Measurements from ENCODE around the gene RELA.

RELA gene

DNA sequence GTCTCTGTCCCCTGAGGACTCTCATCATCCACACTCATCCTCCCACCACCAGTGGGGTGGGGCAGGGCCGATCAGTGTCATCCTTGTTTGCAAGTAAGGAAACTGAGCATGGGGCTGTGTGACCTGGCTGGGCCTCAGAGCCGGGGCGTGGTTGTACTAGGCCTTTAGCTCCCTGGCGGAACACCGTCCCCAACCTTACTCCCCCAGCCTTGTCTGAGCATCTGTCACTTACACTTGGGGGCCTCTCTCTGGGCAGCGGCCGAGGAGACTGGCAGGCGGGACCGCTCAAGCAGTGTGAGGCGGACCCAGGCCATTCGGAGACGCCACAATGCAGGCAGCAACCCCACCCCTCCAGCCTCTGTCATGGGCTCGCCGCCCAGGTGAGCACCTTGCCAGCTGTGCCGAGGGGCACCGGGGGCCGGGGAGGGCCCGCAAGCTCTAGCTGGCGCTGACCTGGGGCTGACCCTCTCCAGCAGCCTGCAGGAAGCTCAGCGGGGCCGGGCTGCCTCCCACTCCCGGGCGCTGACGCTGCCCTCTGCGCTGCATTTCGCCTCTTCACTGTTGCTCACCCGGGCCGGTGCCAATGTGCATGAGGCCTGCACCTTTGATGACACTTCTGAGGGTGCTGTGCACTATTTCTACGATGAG lies 43.3 kb downstream of the RELA start:
- no peak overlapping the region for H3K4me3 Mint-ChIP-seq

DNA sequence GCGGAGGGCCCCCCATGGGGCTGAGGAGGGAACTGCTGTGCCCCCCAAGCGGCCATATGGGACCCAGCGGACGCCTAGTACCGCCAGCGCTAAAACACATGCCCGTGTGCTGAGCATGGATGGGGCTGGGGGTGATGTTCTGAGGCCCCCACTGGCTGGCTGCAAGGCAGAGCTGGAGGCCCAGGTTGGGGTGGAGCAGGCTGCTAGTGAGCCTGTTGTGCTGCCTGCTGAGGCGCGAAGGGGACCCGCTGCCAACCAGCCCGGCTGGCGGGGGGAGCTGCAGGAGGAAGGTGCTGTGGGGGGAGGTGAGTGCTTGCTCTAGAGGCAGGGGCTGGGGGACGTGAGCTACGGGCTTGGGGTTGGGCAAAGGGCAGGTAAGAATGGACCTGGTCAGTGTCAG lies 44.0 kb downstream of the RELA start:
- H3K27ac Mint-ChIP-seq = peak overlapping the region; percentile 52
- H3K9me3 Mint-ChIP-seq = no peaks in the 10 kb centered on the region
- no peak overlapping the region for H3K4me3 Mint-ChIP-seq
- H3K4me1 Mint-ChIP-seq (ENCODE audit: low read depth) = peaks cover 25% of the 10 kb centered on the region
- H3K36me3 Mint-ChIP-seq (ENCODE audit: low read depth) = peaks cover 87% of the 10 kb centered on the region
- no peak for DNase-seq
- no peaks in the 10 kb centered on the region for H3K27me3 Mint-ChIP-seq

More for the DNA sequence above, 43.3 kb downstream of the RELA start:
- H3K36me3 Mint-ChIP-seq (ENCODE audit: low read depth) = peaks cover 87% of the 10 kb centered on the region
- no peak for DNase-seq
- peaks cover 25% of the 10 kb centered on the region for H3K4me1 Mint-ChIP-seq (ENCODE audit: low read depth)
- H3K27ac Mint-ChIP-seq = peak overlapping the region; percentile 52
- H3K27me3 Mint-ChIP-seq = no peaks in the 10 kb centered on the region
- no peaks in the 10 kb centered on the region for H3K9me3 Mint-ChIP-seq

DNA sequence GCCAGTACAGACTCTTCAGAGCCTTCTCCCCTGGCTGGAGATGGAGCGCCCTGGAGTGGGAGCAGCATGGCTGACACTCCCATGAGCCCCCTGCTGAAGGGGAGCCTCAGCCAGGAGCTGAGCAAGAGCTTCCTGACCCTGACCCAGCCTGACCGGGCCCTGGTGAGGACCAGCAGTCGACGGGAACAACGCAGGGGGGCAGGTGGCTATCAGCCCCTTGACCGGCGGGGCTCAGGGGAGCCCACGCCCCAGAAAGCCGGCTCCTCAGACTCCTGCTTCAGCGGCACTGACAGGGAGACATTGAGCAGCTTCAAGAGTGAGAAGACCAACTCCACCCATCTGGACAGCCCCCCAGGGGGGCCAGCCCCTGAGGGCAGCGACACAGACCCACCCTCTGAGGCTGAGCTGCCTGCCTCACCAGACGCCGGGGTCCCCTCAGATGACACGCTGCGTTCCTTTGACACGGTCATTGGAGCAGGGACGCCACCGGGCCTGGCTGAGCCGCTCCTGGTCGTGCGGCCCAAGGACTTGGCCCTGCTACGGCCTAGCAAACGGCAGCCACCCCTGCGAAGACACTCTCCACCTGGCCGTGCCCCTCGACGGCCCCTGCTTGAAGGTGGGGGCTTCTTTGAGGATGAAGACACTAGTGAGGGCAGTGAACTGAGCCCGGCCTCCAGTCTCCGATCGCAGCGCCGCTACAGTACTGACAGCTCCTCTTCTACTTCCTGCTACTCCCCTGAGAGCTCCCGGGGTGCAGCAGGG lies 44.5 kb downstream of the RELA start:
- H3K27ac Mint-ChIP-seq = peak overlapping the region; percentile 95
- DNase-seq = no peak
- no peaks in the 10 kb centered on the region for H3K9me3 Mint-ChIP-seq
- H3K36me3 Mint-ChIP-seq (ENCODE audit: low read depth) = peaks cover 83% of the 10 kb centered on the region
- H3K27me3 Mint-ChIP-seq = no peaks in the 10 kb centered on the region
- H3K4me1 Mint-ChIP-seq (ENCODE audit: low read depth) = peaks cover 27% of the 10 kb centered on the region
- H3K4me3 Mint-ChIP-seq = peak overlapping the region; percentile 94

DNA sequence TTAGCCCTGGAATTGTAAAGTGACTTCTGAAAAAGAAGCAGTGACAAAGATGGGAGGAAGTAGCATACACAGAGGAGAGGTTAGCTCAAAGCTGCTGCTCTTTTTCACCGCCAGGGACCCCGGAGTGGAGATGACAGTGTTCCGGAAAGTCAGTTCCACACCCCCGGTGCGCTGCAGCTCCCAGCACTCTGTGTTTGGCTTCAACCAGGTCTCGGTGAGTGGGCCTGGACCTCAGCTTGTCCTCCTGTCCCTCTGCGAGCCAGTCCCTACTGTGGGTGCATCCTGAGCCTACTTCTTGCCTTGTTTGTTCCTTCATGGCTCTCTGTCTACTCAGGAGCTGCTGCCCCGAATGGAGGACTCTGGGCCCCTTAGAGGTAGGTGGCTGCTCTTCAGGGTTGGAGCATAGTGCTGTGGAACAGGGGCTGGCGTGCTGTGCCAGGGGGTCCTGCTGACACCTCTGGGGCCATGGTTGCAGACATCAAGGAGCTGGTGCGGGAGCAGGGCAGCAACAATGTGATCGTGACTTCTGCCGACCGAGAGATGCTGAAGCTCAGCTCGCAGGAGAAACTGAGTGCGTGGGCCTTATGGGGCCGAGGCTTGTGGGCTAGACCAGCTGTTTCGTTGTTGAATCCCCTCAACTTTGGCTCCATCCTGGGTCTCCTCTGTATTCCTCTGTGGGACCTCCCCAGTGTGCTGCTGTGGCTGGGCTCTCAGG lies 45.4 kb downstream of the RELA start:
- Mint-ChIP-seq H3K4me1 (ENCODE audit: low read depth) (peaks cover 36% of the 10 kb centered on the region), H3K27me3 (no peaks in the 10 kb centered on the region), H3K27ac (peak overlapping the region; percentile 95), H3K36me3 (ENCODE audit: low read depth) (peaks cover 83% of the 10 kb centered on the region), H3K4me3 (peak overlapping the region; percentile 94), H3K9me3 (no peaks in the 10 kb centered on the region)
- DNase-seq = no peak

DNA sequence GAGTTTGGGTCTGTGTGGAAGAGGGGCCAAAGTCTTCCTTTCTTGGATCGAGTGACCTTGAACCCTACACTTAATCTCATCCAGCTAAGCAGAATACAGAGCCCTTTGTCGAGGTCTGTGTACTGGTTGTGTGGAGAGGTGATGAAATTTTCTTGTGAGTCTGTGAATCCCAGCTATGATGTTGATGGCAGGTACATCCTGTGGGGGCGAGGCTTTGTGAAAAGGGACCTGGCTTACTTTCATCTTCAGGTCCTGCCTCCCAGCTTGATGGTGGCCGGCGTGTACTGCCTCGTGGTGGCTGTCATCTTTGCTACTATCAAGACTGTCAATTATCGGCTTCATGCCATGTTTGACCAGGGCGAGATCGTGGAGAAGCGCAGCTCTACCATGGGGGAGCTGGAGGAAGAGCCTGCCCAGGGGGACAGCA lies 46.1 kb downstream of the RELA start:
- Mint-ChIP-seq H3K27me3 (no peaks in the 10 kb centered on the region), H3K4me1 (ENCODE audit: low read depth) (peaks cover 42% of the 10 kb centered on the region), H3K27ac (peak overlapping the region; percentile 95), H3K9me3 (no peaks in the 10 kb centered on the region), H3K4me3 (peak overlapping the region; percentile 94), H3K36me3 (ENCODE audit: low read depth) (peaks cover 82% of the 10 kb centered on the region)
- DNase-seq = no peak

DNA sequence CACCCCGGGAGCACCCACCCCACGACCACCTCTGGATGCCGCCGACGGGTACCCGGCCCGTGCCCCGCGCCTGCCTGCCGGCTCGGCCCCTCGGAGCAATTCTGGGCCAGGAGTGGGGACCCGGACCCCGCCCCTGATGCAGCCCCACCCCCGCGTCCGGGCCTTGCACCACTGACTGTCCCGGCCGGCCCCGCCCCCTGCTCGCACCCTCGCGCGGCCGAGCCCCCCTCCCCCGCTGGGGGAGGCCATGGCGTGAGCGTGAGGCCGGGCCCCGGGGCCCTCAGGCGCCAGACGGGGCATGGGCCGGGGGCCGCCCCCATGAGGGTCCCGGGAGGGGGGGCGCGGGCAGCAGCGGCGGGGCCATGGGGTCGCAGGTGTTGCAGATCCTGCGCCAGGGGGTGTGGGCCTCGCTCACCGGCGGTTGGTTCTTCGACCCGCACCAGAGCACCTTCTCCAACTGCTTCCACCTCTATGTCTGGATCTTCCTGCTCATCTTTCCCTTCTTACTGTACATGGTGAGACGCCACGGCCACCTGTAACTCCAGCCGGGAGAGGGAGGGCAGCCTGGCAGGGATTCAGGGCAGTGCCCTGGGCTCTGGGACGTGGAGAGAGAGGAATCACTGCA lies 46.7 kb downstream of the RELA start:
- Mint-ChIP-seq H3K27me3 (no peaks in the 10 kb centered on the region), H3K4me1 (ENCODE audit: low read depth) (peaks cover 46% of the 10 kb centered on the region), H3K27ac (peak overlapping the region; percentile 98), H3K36me3 (ENCODE audit: low read depth) (peaks cover 79% of the 10 kb centered on the region), H3K4me3 (peak overlapping the region; percentile 96), H3K9me3 (no peaks in the 10 kb centered on the region)
- no peak for DNase-seq

DNA sequence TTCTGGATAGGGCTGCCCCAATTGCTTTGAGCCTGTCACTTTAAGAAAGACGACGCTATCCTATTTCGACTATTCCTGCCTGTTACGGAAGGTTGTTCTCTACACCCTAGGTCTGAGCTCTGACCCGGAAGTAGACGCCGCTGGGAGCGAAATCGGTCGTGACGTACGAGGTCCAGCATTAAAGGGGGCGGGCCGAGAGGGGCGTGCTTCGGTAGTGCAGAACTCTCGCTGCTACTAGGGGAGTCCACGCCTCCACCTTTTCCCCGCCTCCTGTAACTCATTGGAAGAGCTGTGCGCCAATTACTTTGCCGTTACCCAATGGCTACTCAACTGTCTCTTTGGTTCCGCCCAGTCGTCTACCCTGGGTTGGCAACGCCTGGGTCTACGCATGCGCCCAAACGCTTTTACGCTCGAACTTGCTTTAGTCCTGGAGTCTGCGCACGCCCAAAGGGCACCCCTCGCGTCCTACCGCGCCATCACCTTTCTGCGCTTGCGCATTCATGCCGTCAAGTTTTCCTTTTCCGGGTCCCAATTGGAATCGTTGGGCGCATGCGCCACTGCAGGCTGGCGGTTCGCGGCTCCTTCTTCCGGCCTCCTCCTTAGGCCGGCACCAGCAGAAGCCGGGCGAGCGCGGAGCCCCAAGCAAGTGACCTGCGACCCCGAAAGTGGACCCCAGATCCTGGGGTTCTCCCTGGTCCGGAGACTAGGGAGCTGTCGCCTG lies 47.3 kb downstream of the RELA start, which contains the start of gene PCNX3:
TSS of gene PCNX3 (plus strand) at position 548 of the 721 bp plus-strand sequence. CDS start 536 bp downstream, outside the sequence.
- Mint-ChIP-seq H3K36me3 (ENCODE audit: low read depth) (peaks cover 79% of the 10 kb centered on the region), H3K4me3 (peak within 1 kb of the TSS; percentile 96), H3K4me1 (ENCODE audit: low read depth) (peaks cover 51% of the 10 kb centered on the region), H3K27ac (peak within 1 kb of the TSS; percentile 98), H3K27me3 (no peaks in the 10 kb centered on the region), H3K9me3 (no peaks in the 10 kb centered on the region)
- peak; percentile 99 for DNase-seq

DNA sequence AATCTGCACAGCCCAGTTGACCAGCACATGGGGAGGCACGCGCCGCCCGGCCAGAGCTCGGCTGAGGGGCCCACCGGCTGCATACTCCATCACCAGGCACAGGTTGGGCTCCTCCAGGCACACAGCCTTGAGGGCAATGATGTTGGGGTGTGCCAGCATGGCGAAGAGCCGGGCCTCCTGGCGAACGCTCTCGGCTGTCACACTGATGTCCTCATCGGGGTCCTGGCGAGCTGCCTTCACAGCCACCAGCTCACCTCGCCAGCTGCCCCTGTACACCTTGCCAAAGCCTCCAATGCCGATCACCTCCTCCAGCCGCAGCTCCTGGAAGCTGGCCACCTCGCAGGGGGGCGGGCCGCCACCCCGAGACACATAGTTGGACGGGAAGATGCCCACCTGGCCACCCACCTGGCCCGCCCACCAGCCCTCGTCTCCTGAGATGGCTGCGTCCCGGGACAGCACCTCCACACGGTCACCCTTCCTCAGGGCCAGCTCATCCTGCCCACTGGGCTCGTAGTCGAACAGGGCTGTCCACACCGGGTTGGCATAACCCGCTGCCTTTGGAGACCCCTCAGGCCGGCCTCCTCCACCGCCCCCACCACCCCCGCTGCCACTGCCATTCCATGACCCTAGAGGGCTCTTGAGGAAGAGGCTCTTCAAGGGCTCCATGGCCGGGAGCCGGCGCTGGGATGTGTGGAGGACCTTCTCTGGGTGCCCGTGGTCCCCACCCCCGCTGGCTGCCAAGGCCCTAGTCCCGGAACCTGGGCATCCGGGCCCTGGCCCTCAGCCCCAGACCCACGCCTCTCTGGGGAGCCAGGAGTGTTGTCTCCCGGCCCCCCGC lies 49.4 kb downstream of the RELA start:
- H3K9me3 Mint-ChIP-seq = no peaks in the 10 kb centered on the region
- no peaks in the 10 kb centered on the region for H3K27me3 Mint-ChIP-seq
- peaks cover 60% of the 10 kb centered on the region for H3K4me1 Mint-ChIP-seq (ENCODE audit: low read depth)
- peaks cover 80% of the 10 kb centered on the region for H3K36me3 Mint-ChIP-seq (ENCODE audit: low read depth)
- DNase-seq = no peak
- H3K27ac Mint-ChIP-seq = peak overlapping the region; percentile 91
- H3K4me3 Mint-ChIP-seq = peak overlapping the region; percentile 96

DNA sequence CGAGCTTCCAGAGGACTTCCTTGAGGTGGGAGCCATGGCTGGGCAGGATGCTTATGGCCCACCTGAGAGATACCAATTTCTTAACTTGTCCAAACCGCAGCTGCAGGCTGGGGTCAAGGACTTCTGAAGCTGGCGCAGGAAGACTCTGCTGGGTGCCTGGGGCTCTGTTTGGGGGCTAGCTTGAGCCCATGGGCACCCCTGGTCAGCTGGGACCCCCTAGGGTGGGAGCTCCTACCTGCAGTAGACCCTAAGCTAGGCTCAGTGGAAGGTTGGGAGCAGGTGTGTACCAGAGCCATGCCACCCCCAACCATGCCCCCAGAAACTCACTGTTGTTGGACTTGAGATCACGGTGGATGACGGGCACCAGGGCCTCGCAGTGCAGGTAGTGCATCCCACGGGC lies 50.0 kb downstream of the RELA start:
- Mint-ChIP-seq H3K36me3 (ENCODE audit: low read depth) (peaks cover 80% of the 10 kb centered on the region), H3K9me3 (no peaks in the 10 kb centered on the region), H3K27me3 (no peaks in the 10 kb centered on the region), H3K27ac (peak overlapping the region; percentile 91), H3K4me3 (peak overlapping the region; percentile 96), H3K4me1 (ENCODE audit: low read depth) (peaks cover 58% of the 10 kb centered on the region)
- no peak for DNase-seq

DNA sequence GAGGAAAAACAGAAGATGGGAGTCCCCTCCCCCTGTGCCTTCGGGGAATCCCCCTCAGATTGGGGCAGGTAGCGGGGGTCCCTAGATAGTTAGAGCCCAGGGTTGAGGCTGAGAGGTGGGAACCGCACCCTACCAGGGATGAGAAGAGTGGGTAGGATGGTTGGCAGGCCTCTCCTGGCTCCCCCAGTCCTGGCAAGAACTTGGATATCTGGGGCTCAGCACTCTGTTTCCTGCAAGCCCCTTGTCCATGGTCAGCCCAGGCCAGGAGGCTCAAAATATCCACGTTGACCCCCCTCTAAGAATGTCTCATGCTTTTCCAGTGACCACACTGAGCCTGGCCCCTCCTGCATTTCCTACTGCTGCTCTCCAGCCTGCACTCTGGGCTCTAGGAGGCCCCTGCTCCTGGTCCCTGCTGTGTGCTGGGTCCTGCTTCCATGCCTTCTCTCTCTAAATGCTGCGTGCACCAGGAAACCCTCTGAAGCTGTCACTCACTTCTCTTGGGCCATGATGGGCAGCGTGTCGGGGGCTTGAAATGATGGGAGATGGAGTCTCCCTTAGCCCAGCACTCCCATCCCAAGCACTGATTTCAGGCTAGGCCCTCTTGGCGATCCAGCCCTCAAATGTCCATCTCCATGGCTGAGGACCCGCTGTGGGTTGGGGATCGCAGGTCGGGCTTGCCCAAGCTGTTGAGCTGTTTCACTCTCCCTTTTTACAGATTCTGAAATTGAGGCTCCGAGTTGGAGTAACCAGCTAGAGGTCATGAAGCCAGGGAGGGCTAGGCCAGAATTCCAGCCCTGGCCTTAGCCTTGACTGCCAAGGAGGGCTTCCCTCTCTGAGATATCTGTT lies 50.7 kb downstream of the RELA start:
- H3K36me3 Mint-ChIP-seq (ENCODE audit: low read depth) = peaks cover 76% of the 10 kb centered on the region
- H3K27me3 Mint-ChIP-seq = no peaks in the 10 kb centered on the region
- H3K4me1 Mint-ChIP-seq (ENCODE audit: low read depth) = peaks cover 53% of the 10 kb centered on the region
- H3K9me3 Mint-ChIP-seq = no peaks in the 10 kb centered on the region
- DNase-seq = no peak
- peak overlapping the region; percentile 96 for H3K4me3 Mint-ChIP-seq
- H3K27ac Mint-ChIP-seq = peak overlapping the region; percentile 91

DNA sequence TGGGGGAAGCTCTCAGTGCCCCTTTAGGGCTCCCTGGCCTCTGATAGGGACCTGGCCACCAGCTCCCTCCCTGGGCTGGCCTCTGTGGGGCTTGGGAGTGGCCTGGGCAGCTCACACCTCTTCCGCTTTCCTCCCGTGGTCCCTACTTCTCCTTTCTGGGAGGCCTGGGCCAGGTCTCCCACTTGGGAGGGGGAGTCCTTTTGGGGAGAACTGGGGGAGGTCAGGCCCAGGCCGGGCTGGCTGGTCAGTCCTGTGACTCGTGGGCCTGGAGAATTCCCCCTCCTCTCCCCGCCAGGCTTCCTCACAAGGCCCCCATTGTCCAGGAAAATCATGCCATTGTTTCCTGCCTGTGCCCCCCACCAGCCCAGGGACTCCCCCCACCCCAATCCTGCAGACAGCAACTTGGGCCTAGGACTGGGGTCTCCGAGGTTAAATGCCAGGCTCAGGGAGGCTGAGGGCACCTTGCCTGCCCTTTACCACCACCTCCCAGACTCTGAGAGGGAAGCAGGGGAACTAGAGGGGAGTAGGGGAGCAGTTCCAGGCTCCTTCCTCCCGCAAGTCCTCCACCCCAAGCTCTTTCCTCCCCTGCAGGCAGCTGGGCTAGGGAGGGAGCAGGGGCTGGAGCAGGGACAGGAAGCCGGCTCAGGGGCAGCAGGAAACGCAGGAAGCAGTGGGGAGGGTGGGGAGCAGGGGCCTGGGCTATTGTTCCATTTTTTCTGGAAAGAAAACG lies 51.5 kb downstream of the RELA start:
- Mint-ChIP-seq H3K27ac (peak overlapping the region; percentile 91), H3K36me3 (ENCODE audit: low read depth) (peaks cover 76% of the 10 kb centered on the region), H3K4me1 (ENCODE audit: low read depth) (peaks cover 47% of the 10 kb centered on the region), H3K9me3 (no peaks in the 10 kb centered on the region), H3K27me3 (no peaks in the 10 kb centered on the region), H3K4me3 (peak overlapping the region; percentile 96)
- no peak for DNase-seq

DNA sequence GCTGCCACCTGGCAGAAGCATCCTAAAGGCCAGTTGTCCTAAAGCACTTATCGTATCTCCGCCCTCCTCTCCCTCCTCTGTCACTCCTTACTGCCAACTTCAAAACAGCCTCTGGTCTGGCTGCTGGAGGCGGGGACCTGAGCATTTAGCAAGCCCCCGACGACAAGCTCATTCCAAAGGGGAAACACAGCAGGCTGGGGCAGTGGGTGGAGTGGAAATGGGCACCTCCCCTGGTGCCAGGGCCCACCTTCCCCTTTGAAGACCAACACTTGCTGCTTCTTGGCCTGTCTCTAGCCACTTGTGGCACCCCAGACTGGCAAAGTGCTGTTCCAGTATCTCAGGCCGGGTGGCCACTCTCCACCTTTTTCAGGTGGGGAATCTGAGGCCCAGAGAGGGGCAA lies 52.3 kb downstream of the RELA start:
- Mint-ChIP-seq H3K36me3 (ENCODE audit: low read depth) (peaks cover 81% of the 10 kb centered on the region), H3K27me3 (no peaks in the 10 kb centered on the region), H3K4me1 (ENCODE audit: low read depth) (peaks cover 47% of the 10 kb centered on the region), H3K27ac (peak overlapping the region; percentile 91), H3K9me3 (no peaks in the 10 kb centered on the region), H3K4me3 (peak overlapping the region; percentile 96)
- no peak for DNase-seq
